Lung (tissue), 12 donors: ENCODE measurements around the gene ABCC10. TPM values are rescaled to one million over a fixed set of nuclear protein-coding genes. Genes with fewer than 3 reads are reported as not detected.

Experiments used
- ATAC-seq: fragments of 200-7000 bp; cut with Tn5 transposase; one replicate; pipeline ENCODE4 v1.9.1; 2020; ENCODE audit warnings: moderate number of reproducible peaks; ENCODE audit not compliant: insufficient read depth, low FRiP score
- DNase-seq, 3 donors: peaks; one replicate each; pipeline ENCODE4 v3.0.0-alpha.2; 2013 to 2017
- H3K27ac ChIP-seq, 2 donors: one replicate each; pipeline ENCODE4 v1.5.1; 2013; ENCODE audit warnings: mild to moderate bottlenecking in 2 of 2, moderate library complexity in 2 of 2, control low read depth in 1 of 2, inconsistent platforms in 1 of 2, low read depth in 1 of 2, low read length in 1 of 2
- H3K27me3 ChIP-seq, 3 donors: one replicate each; pipeline ENCODE4 v1.5.1; 2013; ENCODE audit warnings: low read length in 2 of 3; ENCODE audit not compliant: control insufficient read depth in 3 of 3, insufficient read depth in 3 of 3
- H3K36me3 ChIP-seq, 4 donors: one replicate each; pipeline ENCODE4 v1.5.1; 2013; ENCODE audit warnings: low read length in 4 of 4, mild to moderate bottlenecking in 1 of 4, moderate library complexity in 1 of 4; ENCODE audit not compliant: control insufficient read depth in 4 of 4, insufficient read depth in 4 of 4
- H3K4me1 ChIP-seq, 5 donors: one replicate each; pipeline ENCODE4 v1.5.1; 2013; ENCODE audit warnings: low read length in 5 of 5, mild to moderate bottlenecking in 2 of 5, moderate library complexity in 1 of 5; ENCODE audit not compliant: control insufficient read depth in 5 of 5, insufficient read depth in 5 of 5
- H3K4me3 ChIP-seq: one replicate; pipeline ENCODE4 v1.5.1; 2013; ENCODE audit warnings: mild to moderate bottlenecking, control low read depth, moderate library complexity
- H3K9ac ChIP-seq, 2 donors: one replicate each; pipeline ENCODE4 v1.5.1; 2013; ENCODE audit warnings: low read length in 2 of 2, control low read depth in 1 of 2; ENCODE audit not compliant: insufficient read depth in 1 of 2
- H3K9me3 ChIP-seq, 4 donors: one replicate each; pipeline ENCODE4 v1.5.1; 2013; ENCODE audit warnings: low read length in 3 of 4, mild to moderate bottlenecking in 1 of 4, moderate library complexity in 1 of 4; ENCODE audit not compliant: control insufficient read depth in 4 of 4, insufficient read depth in 3 of 4
- WGBS, 2 donors: extraction: QIAGEN DNeasy Blood & Tissue Kit; methylation state at CpG; one replicate each; pipeline ENCODE4 v1.1.7; 2013; 5-methylcytosine and 5-hydroxymethylcytosine counted together
- polyA plus RNA-seq, 2 donors: library from polyadenylated mRNA; stranded (reverse); fragments of 200-250 nt; gene quantifications; one replicate each; pipeline ENCODE4 v1.2.1, GENCODE V29; 2013
- total RNA-seq, 2 donors: library from RNA; depleted of rRNA in 1 of 2; stranded (reverse); fragments of >200 nt in 1 of 2; gene quantifications; one replicate each; pipeline ENCODE4 v1.2.1, GENCODE V29; 2014 to 2021
- TF ChIP-seq, protein P1 (sequence below): IDR thresholded peaks from 2 replicates; pipeline ENCODE4 v1.5.1; 2012; ENCODE audit warnings: mild to moderate bottlenecking; ENCODE audit errors: control extremely low read depth, extremely low read depth
- donor health status: control.
- donor health status: control.
- donor health status: Bipolar disorder and iron deficiency.
- donor health status: healthy.
- donor health status: DM: yes; HTN: yes; CAD: no.

Gene ABCC10
- total and polyA plus RNA-seq, 4 donors = 15.7 to 43.3 (median 26.2) TPM

DNA sequence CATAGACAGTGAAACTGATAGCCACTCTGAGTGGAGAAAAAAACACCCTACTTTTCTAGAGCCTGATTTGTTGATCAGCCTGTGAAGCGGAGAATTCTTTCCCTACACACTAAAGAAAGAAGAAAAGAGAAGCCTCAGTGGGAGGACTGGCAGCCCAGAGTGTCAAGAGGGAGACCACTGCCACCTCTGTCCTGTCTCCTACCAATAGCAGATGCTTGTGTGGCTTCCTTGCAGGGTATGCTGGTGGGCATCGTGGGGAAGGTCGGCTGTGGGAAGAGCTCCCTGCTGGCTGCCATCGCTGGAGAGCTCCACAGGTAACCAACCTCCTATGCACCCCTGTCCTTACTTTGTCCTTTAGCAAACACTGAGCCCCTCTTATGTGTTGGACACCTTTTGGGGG is 10.4 kb downstream of the ABCC10 start:
- peaks cover 5 to 21% (median 13%) of the 10 kb centered on the region in 4 donors for H3K36me3 ChIP-seq
- no peak overlapping the region for H3K27ac ChIP-seq
- 68 to 79% methylated on average over 4 of the region's 4 CpGs for WGBS, 2 donors
- H3K4me3 ChIP-seq = no peak overlapping the region
- peaks cover 0 to 18% (median 7%) of the 10 kb centered on the region in 5 donors for H3K4me1 ChIP-seq
- no peaks in the 10 kb centered on the region for H3K27me3 ChIP-seq
- TF ChIP-seq, protein P1, sequence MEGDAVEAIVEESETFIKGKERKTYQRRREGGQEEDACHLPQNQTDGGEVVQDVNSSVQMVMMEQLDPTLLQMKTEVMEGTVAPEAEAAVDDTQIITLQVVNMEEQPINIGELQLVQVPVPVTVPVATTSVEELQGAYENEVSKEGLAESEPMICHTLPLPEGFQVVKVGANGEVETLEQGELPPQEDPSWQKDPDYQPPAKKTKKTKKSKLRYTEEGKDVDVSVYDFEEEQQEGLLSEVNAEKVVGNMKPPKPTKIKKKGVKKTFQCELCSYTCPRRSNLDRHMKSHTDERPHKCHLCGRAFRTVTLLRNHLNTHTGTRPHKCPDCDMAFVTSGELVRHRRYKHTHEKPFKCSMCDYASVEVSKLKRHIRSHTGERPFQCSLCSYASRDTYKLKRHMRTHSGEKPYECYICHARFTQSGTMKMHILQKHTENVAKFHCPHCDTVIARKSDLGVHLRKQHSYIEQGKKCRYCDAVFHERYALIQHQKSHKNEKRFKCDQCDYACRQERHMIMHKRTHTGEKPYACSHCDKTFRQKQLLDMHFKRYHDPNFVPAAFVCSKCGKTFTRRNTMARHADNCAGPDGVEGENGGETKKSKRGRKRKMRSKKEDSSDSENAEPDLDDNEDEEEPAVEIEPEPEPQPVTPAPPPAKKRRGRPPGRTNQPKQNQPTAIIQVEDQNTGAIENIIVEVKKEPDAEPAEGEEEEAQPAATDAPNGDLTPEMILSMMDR = no peak
- H3K9ac ChIP-seq = no peak overlapping the region
- no peak for ATAC-seq
- no peaks in the 10 kb centered on the region for H3K9me3 ChIP-seq
- DNase-seq = no peak

DNA sequence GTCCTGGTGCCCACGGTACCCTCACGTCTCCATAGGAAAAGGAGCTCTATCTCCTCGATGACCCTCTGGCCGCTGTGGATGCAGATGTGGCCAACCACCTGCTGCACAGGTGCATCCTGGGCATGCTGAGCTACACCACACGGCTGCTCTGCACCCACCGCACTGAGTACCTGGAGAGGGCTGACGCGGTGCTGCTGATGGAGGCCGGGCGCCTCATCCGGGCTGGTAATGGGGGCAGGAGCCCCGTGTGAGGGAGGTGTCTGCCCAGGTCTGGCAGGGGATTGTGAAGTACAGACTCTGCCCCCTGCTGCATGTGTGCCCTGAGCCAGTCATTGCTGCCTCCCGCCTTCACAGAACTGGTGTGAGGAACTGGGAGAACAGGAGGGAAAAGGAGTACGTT is 15.6 kb downstream of the ABCC10 start:
- Histone ChIP-seq H3K4me3 (no peak overlapping the region), H3K9ac (no peak overlapping the region), H3K27me3 (no peaks in the 10 kb centered on the region), H3K27ac (no peak overlapping the region), H3K4me1 (no peaks in the 10 kb centered on the region), H3K9me3 (peaks cover 0 to 2% (median 0%) of the 10 kb centered on the region in 4 donors), H3K36me3 (peaks cover 5 to 52% (median 22%) of the 10 kb centered on the region in 4 donors)
- ATAC-seq = no peak
- TF ChIP-seq, protein P1 = no peak
- DNase-seq = no peak
- 93 to 95% methylated on average over 14 of the region's 14 CpGs for WGBS, 2 donors

DNA sequence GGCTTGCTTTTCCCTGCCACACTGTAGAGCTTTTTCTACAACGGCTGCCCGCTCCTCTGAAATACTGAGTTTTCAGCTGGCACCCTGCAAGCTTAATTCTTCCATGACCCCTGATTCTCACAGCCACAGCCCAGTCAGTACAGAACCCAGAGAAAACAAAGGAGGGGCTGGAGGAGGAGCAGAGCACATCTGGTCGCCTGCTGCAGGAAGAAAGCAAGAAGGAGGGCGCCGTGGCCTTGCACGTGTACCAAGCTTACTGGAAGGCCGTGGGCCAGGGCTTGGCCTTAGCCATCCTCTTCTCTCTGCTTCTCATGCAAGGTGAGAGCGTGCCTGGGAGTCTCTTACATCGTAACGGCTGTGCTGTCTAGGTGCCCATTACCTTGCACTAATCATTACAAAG is 16.7 kb downstream of the ABCC10 start:
- DNase-seq (no peak), ATAC-seq (no peak)
- Histone ChIP-seq H3K9me3 (peaks cover 0 to 2% (median 0%) of the 10 kb centered on the region in 4 donors), H3K9ac (no peak overlapping the region), H3K27me3 (no peaks in the 10 kb centered on the region), H3K36me3 (peaks cover 5 to 59% (median 24%) of the 10 kb centered on the region in 4 donors), H3K4me1 (no peaks in the 10 kb centered on the region), H3K27ac (no peak overlapping the region), H3K4me3 (no peak overlapping the region)
- TF ChIP-seq, protein P1 = no peak
- 93 to 94% methylated on average over 10 of the region's 10 CpGs for WGBS, 2 donors

DNA sequence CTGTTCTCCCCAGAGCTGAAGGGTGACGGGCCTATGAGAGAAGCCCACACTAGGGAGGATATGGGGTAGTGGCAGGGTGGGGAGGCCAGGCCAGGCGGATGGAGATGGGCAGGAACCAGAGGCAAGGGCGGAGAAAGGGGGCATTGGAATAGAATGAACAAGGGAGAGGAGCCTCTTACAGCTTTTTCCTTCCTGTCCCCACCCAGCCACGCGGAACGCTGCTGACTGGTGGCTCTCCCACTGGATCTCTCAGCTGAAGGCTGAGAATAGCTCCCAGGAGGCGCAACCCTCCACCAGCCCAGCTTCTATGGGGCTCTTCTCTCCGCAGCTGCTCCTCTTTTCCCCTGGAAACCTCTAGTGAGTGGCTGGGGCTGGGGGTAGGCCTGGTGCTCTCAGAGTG is 17.2 kb downstream of the ABCC10 start:
- DNase-seq (no peak), ATAC-seq (no peak)
- Histone ChIP-seq H3K27ac (no peak overlapping the region), H3K9me3 (peaks cover 0 to 2% (median 0%) of the 10 kb centered on the region in 4 donors), H3K9ac (no peak overlapping the region), H3K36me3 (peaks cover 5 to 64% (median 27%) of the 10 kb centered on the region in 4 donors), H3K4me1 (no peaks in the 10 kb centered on the region), H3K27me3 (no peaks in the 10 kb centered on the region), H3K4me3 (no peak overlapping the region)
- 88 to 89% methylated on average over 8 of the region's 8 CpGs for WGBS, 2 donors
- TF ChIP-seq, protein P1 = no peak
